ENCODE measurements around the gene DDX39A.

Gene DDX39A

GRCh38 chr19:14433554-14434501 is 14.7 kb upstream of the DDX39A start:
- DNase-seq: no peak

- no peak for DNase-seq
These were observed 13.8 kb upstream of the DDX39A start, which contains the start of gene PKN1 for GRCh38 chr19:14432791-14433553. Gene PKN1, plus strand, starts transcription at chr19:14433306. Its CDS starts 216 bp downstream, at chr19:14433522.

- DNase-seq: no peak
These were observed 11.6 kb upstream of the DDX39A start for GRCh38 chr19:14430712-14431111.

- DNase-seq: no peak
These were observed 9.8 kb upstream of the DDX39A start for GRCh38 chr19:14428882-14429416.

- DNase-seq: no peak
These were observed 8.3 kb upstream of the DDX39A start for GRCh38 chr19:14427461-14427860.

GRCh38 chr19:14425696-14426138 is 6.6 kb upstream of the DDX39A start:
- DNase-seq: no peak

GRCh38 chr19:14418856-14419105 is 360 bp downstream of the DDX39A start:
- no peak for DNase-seq

GRCh38 chr19:14416817-14417231 is 2.3 kb downstream of the DDX39A start:
- no peak for DNase-seq

- no peak for DNase-seq
These were observed 4.0 kb downstream of the DDX39A start for GRCh38 chr19:14414926-14415690.

- DNase-seq: no peak
These were observed 5.4 kb downstream of the DDX39A start for GRCh38 chr19:14413693-14414181.

- no peak for DNase-seq
These were observed 6.0 kb downstream of the DDX39A start for GRCh38 chr19:14412996-14413692.

GRCh38 chr19:14412324-14412995 is 6.7 kb downstream of the DDX39A start:
- no peak for DNase-seq

GRCh38 chr19:14411938-14412245 is 7.2 kb downstream of the DDX39A start:
- DNase-seq: no peak

- no peak for DNase-seq
These were observed 7.8 kb downstream of the DDX39A start for GRCh38 chr19:14411161-14411937.

GRCh38 chr19:14410091-14411051 is 8.8 kb downstream of the DDX39A start:
- no peak for DNase-seq

- no peak for DNase-seq
These were observed 9.8 kb downstream of the DDX39A start for GRCh38 chr19:14409146-14410023.

GRCh38 chr19:14408491-14409145 is 10.5 kb downstream of the DDX39A start:
- no peak for DNase-seq

All from NCI-H524 treated with DMSO at 0.1 percent for 48 hours (cell line).